Parathyroid adenoma (tissue), 2 donors: ENCODE results near the gene SIPA1L3.

Experiments used
- H2AFZ ChIP-seq: fragments of 300-600 bp; sonication (generic); one replicate; pipeline ENCODE4 v1.7.0; 2017; ENCODE audit warnings: antibody characterized with exemption, mild to moderate bottlenecking
- H3K27ac ChIP-seq: fragments of 300-600 bp; sonication (generic); one replicate; pipeline ENCODE4 v1.7.0; 2017
- H3K27me3 ChIP-seq: fragments of 300-600 bp; sonication (generic); one replicate; pipeline ENCODE4 v1.7.0; 2017; ENCODE audit warnings: low read length; ENCODE audit not compliant: control insufficient read depth, insufficient read depth
- H3K36me3 ChIP-seq: fragments of 300-600 bp; sonication (generic); one replicate; pipeline ENCODE4 v1.7.0; 2017; ENCODE audit warnings: low read length; ENCODE audit not compliant: control insufficient read depth, insufficient read depth
- H3K4me1 ChIP-seq: fragments of 300-600 bp; sonication (generic); one replicate; pipeline ENCODE4 v1.7.0; 2017; ENCODE audit warnings: control low read depth
- H3K4me2 ChIP-seq: fragments of 300-600 bp; sonication (generic); one replicate; pipeline ENCODE4 v1.7.0; 2017; ENCODE audit warnings: low read length
- H3K4me3 ChIP-seq: fragments of 300-600 bp; sonication (generic); one replicate; pipeline ENCODE4 v1.7.0; 2017; ENCODE audit warnings: low read depth, low read length
- H3K79me2 ChIP-seq: fragments of 300-600 bp; sonication (generic); one replicate; pipeline ENCODE4 v1.7.0; 2017; ENCODE audit warnings: control low read depth
- H3K9ac ChIP-seq: fragments of 300-600 bp; sonication (generic); one replicate; pipeline ENCODE4 v1.7.0; 2017; ENCODE audit warnings: mild to moderate bottlenecking
- H3K9me3 ChIP-seq: fragments of 300-600 bp; sonication (generic); one replicate; pipeline ENCODE4 v1.7.0; 2017; ENCODE audit warnings: low read length; ENCODE audit not compliant: control insufficient read depth
- CTCF ChIP-seq: fragments of 300-600 bp; sonication (generic); IDR thresholded peaks from one replicate; pipeline ENCODE4 v1.7.0; 2017; ENCODE audit warnings: antibody characterized with exemption, mild to moderate bottlenecking
- donor health status: primary hyperparathyroidism.

Gene SIPA1L3

GRCh38 chr19:38009650-38010242, 102.7 kb downstream of the SIPA1L3 start:
- no peaks in the 10 kb centered on the region for H3K36me3 ChIP-seq
- no peak for TF ChIP-seq CTCF
- H3K4me2 ChIP-seq: no peak overlapping the region
- H3K4me1 ChIP-seq: no peaks in the 10 kb centered on the region
- H3K79me2 ChIP-seq: peaks cover 2% of the 10 kb centered on the region
- H3K9me3 ChIP-seq: no peaks in the 10 kb centered on the region
- no peak overlapping the region for H3K4me3 ChIP-seq
- H3K9ac ChIP-seq: no peak overlapping the region
- H3K27me3 ChIP-seq: no peaks in the 10 kb centered on the region
- no peak overlapping the region for H2AFZ ChIP-seq
- no peak overlapping the region for H3K27ac ChIP-seq

GRCh38 chr19:38011426-38011825, 104.4 kb downstream of the SIPA1L3 start:
- H3K4me3 ChIP-seq: no peak overlapping the region
- H3K79me2 ChIP-seq: peaks cover 2% of the 10 kb centered on the region
- H2AFZ ChIP-seq: no peak overlapping the region
- H3K27ac ChIP-seq: no peak overlapping the region
- H3K9ac ChIP-seq: no peak overlapping the region
- H3K9me3 ChIP-seq: no peaks in the 10 kb centered on the region
- no peak overlapping the region for H3K4me2 ChIP-seq
- no peaks in the 10 kb centered on the region for H3K36me3 ChIP-seq
- H3K27me3 ChIP-seq: no peaks in the 10 kb centered on the region
- TF ChIP-seq CTCF: no peak
- H3K4me1 ChIP-seq: peaks cover 4% of the 10 kb centered on the region

- Histone ChIP-seq H3K79me2 (no peaks in the 10 kb centered on the region), H3K9ac (no peak overlapping the region), H3K4me3 (no peak overlapping the region), H3K4me1 (peaks cover 4% of the 10 kb centered on the region), H3K27ac (no peak overlapping the region), H2AFZ (no peak overlapping the region), H3K9me3 (no peaks in the 10 kb centered on the region), H3K4me2 (no peak overlapping the region), H3K36me3 (no peaks in the 10 kb centered on the region), H3K27me3 (no peaks in the 10 kb centered on the region)
- no peak for TF ChIP-seq CTCF
These were observed 105.3 kb downstream of the SIPA1L3 start for GRCh38 chr19:38012290-38012689.

- Histone ChIP-seq H3K79me2 (no peaks in the 10 kb centered on the region), H3K4me1 (peaks cover 4% of the 10 kb centered on the region), H2AFZ (no peak overlapping the region), H3K4me2 (no peak overlapping the region), H3K27me3 (no peaks in the 10 kb centered on the region), H3K9me3 (no peaks in the 10 kb centered on the region), H3K27ac (no peak overlapping the region), H3K36me3 (no peaks in the 10 kb centered on the region), H3K9ac (no peak overlapping the region), H3K4me3 (no peak overlapping the region)
- no peak for TF ChIP-seq CTCF
These were observed 105.9 kb downstream of the SIPA1L3 start for GRCh38 chr19:38012944-38013343.

GRCh38 chr19:38013913-38014580, 107.0 kb downstream of the SIPA1L3 start:
- TF ChIP-seq CTCF: no peak
- H3K4me1 ChIP-seq: peaks cover 4% of the 10 kb centered on the region
- H3K36me3 ChIP-seq: no peaks in the 10 kb centered on the region
- H3K27ac ChIP-seq: no peak overlapping the region
- no peak overlapping the region for H3K4me2 ChIP-seq
- H3K4me3 ChIP-seq: no peak overlapping the region
- no peaks in the 10 kb centered on the region for H3K9me3 ChIP-seq
- H3K9ac ChIP-seq: no peak overlapping the region
- no peaks in the 10 kb centered on the region for H3K79me2 ChIP-seq
- no peaks in the 10 kb centered on the region for H3K27me3 ChIP-seq
- H2AFZ ChIP-seq: no peak overlapping the region
